Spinal cord (tissue), 10 donors: ENCODE data around the gene TAF1. TPM values are rescaled to one million over a fixed set of nuclear protein-coding genes. Genes with fewer than 3 reads are reported as not detected.
A peak's percentile ranks its signal among the peaks of the same experiment; 100 is the strongest.
"Not testable (repeated sequence)": the region's sequence is repeated elsewhere in the genome, so short reads cannot be mapped to it uniquely, and the experiment has no call there.

Source experiments
- DNase-seq, 6 donors: peaks; one replicate each; pipeline versions ENCODE4 v3.0.0 to v3.0.0-alpha.2; 2013 to 2015; ENCODE audit warnings: low spot score in 6 of 6, low read depth in 4 of 6
- H3K27ac ChIP-seq: one replicate; pipeline ENCODE4 v1.5.1; 2013; ENCODE audit warnings: low read depth, low read length, control low read depth
- H3K27me3 ChIP-seq: one replicate; pipeline ENCODE4 v1.6.1; 2013; ENCODE audit warnings: low read length; ENCODE audit not compliant: control insufficient read depth, insufficient read depth
- H3K36me3 ChIP-seq: one replicate; pipeline ENCODE4 v1.6.1; 2013; ENCODE audit warnings: low read length; ENCODE audit not compliant: control insufficient read depth, insufficient read depth
- H3K4me1 ChIP-seq: one replicate; pipeline ENCODE4 v1.6.1; 2013; ENCODE audit warnings: low read length; ENCODE audit not compliant: control insufficient read depth, insufficient read depth
- H3K4me3 ChIP-seq: one replicate; pipeline ENCODE4 v1.5.1; 2013; ENCODE audit warnings: low read depth, low read length, control low read depth
- H3K9me3 ChIP-seq: one replicate; pipeline ENCODE4 v1.6.1; 2013; ENCODE audit warnings: low read length; ENCODE audit not compliant: control insufficient read depth, insufficient read depth
- WGBS: methylation state at CpG from one replicate; pipeline ENCODE4 v1.1.5; 2013; ENCODE audit warnings: missing lambda C conversion rate; ENCODE audit not compliant: insufficient coverage; 5-methylcytosine and 5-hydroxymethylcytosine counted together
- polyA plus RNA-seq, 2 donors: library from polyadenylated mRNA; unstranded; fragments of 120-200 nt; gene quantifications; one replicate each; pipeline ENCODE4 v1.2.1, GENCODE V29; 2013; ENCODE audit not compliant: insufficient read length in 2 of 2
- total RNA-seq, 2 donors: library from RNA; depleted of rRNA in 1 of 2; stranded (reverse); fragments of 120-200 nt in 1 of 2; fragments of >200 nt in 1 of 2; gene quantifications; one replicate each; pipeline versions ENCODE4 v1.2.3 to v1.2.4, GENCODE V29; 2013 to 2014
- donor health status: healthy.

TAF1 gene
- total and polyA plus RNA-seq, 4 donors = 26.3 to 53.6 (median 35.9) TPM

DNA sequence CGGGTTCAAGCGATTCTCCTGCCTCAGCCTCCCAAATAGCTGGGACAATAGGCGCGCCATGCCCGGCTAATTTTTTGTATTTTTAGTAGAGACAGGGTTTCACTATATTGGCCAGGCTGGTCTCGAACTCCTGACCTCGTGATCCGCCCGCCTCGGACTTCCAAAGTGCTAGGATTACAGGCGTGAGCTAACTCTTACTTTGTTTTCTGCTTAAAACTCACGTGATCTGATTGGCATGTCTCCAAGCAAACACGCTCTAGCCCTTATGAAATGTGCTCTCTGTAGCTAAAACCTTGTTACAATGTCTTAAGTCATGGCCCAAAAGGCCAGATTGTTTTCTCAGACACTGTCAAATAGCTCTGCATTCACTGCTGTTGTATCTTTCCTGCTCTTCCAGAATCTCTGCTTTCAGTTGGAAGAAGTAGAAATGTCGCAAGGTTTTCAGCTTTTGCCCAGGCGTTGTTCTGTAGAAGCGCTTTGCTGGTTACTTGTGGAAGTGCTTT lies 127.0 kb downstream of the TAF1 start:
- Histone ChIP-seq H3K4me1 (no peaks in the 10 kb centered on the region), H3K27ac (no peak overlapping the region), H3K9me3 (no peaks in the 10 kb centered on the region), H3K4me3 (no peak overlapping the region), H3K36me3 (no peaks in the 10 kb centered on the region), H3K27me3 (no peaks in the 10 kb centered on the region)
- DNase-seq = peak in 1 of 6 donors; percentile 45
- 83% methylated on average over 9 of the region's 16 CpGs for WGBS

GRCh38 chrX:71495979-71496378 lies 129.8 kb downstream of the TAF1 start:
- not testable (repeated sequence) for H3K27me3 ChIP-seq, H3K36me3 ChIP-seq, H3K4me1 ChIP-seq, DNase-seq, H3K9me3 ChIP-seq, H3K4me3 ChIP-seq, H3K27ac ChIP-seq
- 55% methylated on average over 3 of the region's 3 CpGs for WGBS

DNA sequence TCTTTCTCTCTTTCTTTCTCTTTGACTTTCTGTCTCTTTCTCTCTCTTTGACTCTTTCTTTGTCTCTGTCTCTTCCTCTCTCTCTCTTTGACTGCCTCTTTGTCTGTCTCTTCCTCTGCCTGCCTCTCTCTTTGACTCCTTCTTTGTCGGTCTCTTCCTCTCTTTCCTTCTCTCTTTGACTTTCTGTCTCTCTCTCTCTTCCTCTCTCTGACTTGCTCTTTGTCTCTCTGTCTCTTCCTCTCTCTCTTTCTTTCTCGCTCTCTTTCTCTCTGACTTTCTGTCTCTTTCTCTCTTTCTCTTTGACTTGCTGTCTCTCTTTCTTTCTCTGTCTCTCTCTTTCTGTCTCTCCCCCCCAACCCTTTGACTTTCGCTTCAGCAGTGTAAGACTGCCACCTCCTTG lies 130.3 kb downstream of the TAF1 start:
- no peak overlapping the region for H3K27ac ChIP-seq
- DNase-seq = no peak
- no peaks in the 10 kb centered on the region for H3K4me1 ChIP-seq
- no peaks in the 10 kb centered on the region for H3K36me3 ChIP-seq
- no peak overlapping the region for H3K4me3 ChIP-seq
- H3K9me3 ChIP-seq = no peaks in the 10 kb centered on the region
- 74% methylated on average over 2 of the region's 3 CpGs for WGBS
- H3K27me3 ChIP-seq = no peaks in the 10 kb centered on the region

DNA sequence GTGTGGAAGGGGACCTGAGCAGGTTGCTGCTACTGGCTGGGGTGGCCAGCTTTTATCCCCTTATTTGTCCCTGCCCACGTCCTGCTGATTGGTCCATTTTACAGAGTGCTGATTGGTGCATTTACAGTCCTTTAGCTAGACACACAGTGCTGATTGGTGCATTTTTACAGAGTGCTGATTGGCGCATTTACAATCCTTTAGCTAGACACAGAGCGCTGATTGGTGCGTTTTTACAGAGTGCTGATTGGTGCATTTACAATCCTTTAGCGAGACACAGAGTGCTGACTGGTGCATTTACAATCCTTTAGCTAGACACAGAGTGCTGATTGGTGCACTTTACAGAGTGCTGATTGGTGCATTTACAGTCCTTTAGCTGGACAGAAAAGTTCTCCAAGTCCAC lies 135.9 kb downstream of the TAF1 start:
- H3K4me1 ChIP-seq, H3K27ac ChIP-seq: not testable (repeated sequence)
- WGBS = 81% methylated on average over 5 of the region's 5 CpGs

DNA sequence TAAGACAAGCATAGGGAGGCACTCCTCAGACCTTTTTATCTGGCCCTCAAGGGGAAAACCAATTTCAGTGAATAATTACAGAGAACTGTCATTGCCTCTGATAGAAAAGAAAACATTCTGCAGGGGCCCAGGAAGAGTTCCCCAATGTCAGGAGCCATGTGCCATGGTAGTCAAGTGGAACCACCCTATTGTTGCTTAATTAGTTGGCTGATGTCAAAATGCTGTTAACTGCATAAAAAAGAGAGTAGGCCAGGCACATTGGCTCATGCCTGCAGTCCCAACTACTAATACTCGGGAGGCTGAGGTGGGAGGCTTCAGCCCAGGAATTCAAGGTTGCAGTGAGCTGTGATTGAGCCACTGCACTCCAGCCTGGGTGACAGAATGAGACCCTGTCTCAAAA lies 138.2 kb downstream of the TAF1 start:
- Histone ChIP-seq H3K4me1 (no peaks in the 10 kb centered on the region), H3K9me3 (no peaks in the 10 kb centered on the region), H3K36me3 (no peaks in the 10 kb centered on the region), H3K27me3 (no peaks in the 10 kb centered on the region), H3K4me3 (no peak overlapping the region), H3K27ac (no peak overlapping the region)
- no peak for DNase-seq
- no CpG with 5 or more reads among the region's 1 CpG for whole genome bisulfite sequencing

More for the DNA sequence above, 135.9 kb downstream of the TAF1 start:
- H3K9me3 ChIP-seq, DNase-seq, H3K27me3 ChIP-seq, H3K4me3 ChIP-seq, H3K36me3 ChIP-seq: not testable (repeated sequence)

- 60% methylated on average over 1 of the region's 1 CpG for WGBS
- no peak for DNase-seq
- no peaks in the 10 kb centered on the region for H3K9me3 ChIP-seq
- H3K4me3 ChIP-seq = no peak overlapping the region
- no peaks in the 10 kb centered on the region for H3K36me3 ChIP-seq
- H3K27me3 ChIP-seq = no peaks in the 10 kb centered on the region
- no peak overlapping the region for H3K27ac ChIP-seq
- no peaks in the 10 kb centered on the region for H3K4me1 ChIP-seq
Measured at GRCh38 chrX:71509289-71509688, 143.1 kb downstream of the TAF1 start.

GRCh38 chrX:71510161-71510560 lies 144.0 kb downstream of the TAF1 start:
- no peaks in the 10 kb centered on the region for H3K36me3 ChIP-seq
- 88% methylated on average over 1 of the region's 2 CpGs for WGBS
- no peak overlapping the region for H3K27ac ChIP-seq

DNA sequence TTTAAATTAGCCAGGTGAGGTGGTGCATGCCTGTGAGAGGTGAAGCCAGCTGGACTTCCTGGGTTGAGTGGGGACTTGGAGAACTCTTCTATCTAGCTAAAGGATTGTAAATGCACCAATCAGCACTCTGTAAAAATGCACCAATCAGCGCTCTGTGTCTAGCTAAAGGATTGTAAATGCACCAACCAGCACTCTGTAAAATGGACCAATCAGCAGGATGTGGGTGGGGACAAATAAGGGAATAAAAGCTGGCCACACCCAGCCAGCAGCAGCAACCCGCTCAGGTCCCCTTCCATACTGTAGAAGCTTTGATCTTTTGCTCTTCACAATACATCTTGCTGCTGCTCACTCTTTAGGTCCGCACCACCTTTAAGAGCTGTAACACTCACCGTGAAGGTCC lies 147.6 kb downstream of the TAF1 start:
- not testable (repeated sequence) for H3K27ac ChIP-seq, DNase-seq, H3K27me3 ChIP-seq, H3K9me3 ChIP-seq, H3K36me3 ChIP-seq, H3K4me1 ChIP-seq, H3K4me3 ChIP-seq
- WGBS = 93% methylated on average over 2 of the region's 4 CpGs

More at GRCh38 chrX:71510161-71510560, 144.0 kb downstream of the TAF1 start:
- Histone ChIP-seq H3K4me3 (no peak overlapping the region), H3K4me1 (no peaks in the 10 kb centered on the region), H3K27me3 (no peaks in the 10 kb centered on the region), H3K9me3 (no peaks in the 10 kb centered on the region)
- DNase-seq = no peak

DNA sequence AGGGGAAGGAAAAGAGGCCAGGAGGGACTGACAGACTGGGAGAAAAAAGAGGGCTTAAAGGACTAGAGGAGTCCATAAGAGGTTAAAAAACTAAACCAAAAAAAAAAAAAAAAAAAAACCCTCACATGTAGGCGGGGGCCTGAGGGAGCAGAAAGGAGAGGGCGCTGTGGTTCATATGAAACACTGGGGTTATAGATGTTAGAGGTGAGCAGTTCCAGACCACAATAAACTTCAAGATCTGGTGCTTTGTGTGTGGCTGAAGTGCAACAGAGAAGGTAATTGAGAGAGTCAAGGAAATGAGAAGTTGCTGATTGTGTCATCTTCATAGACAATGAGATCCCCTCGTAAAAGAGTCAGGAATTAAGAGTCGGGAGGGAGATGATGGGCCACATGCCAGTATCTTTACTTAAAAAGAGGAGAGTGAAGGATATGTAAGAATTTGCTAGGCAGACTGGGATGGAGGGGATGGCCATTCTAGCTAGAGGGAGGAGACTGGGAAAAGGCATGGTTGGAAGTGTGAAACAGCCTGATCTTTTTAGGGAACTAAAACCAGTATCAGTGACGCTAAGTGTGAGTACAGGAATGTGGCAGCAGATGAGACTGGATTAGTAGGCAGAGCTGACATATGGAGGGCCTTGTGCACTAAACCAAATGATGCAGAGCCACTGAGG lies 148.3 kb downstream of the TAF1 start:
- no peak for DNase-seq
- WGBS = 49% methylated on average over 3 of the region's 5 CpGs
- Histone ChIP-seq H3K27ac (no peak overlapping the region), H3K36me3 (no peaks in the 10 kb centered on the region), H3K9me3 (no peaks in the 10 kb centered on the region), H3K4me1 (no peaks in the 10 kb centered on the region), H3K4me3 (no peak overlapping the region), H3K27me3 (no peaks in the 10 kb centered on the region)

DNA sequence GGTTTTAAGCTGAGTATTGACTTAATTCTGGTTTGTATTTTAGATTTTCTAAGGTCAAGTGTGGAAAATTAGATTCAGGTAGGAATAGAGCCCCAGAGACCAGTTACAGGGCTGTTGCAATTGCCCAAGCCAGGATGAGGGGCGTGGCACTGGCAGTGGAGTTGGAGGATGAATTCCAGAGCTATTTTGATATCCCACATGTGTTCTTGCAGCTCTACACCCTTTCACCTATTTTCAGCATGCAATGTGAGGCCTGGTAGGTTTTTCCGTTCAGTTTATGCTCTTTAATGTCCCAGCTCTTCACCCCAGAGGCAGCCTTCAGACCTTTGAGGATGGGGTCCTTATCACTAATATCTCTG lies 148.9 kb downstream of the TAF1 start:
- Histone ChIP-seq H3K4me1 (no peaks in the 10 kb centered on the region), H3K4me3 (no peak overlapping the region), H3K36me3 (no peaks in the 10 kb centered on the region), H3K27me3 (no peaks in the 10 kb centered on the region), H3K9me3 (no peaks in the 10 kb centered on the region), H3K27ac (no peak overlapping the region)
- DNase-seq = no peak
- WGBS = 80% methylated on average over 1 of the region's 2 CpGs
